Fibroblast of lung (primary cell): ENCODE results near the gene TNP2.

Source experiments
- CTCF ChIP-seq, 2 donors: IDR thresholded peaks in 1 of 2; conservative IDR thresholded peaks in 1 of 2; 1 replicate in 1 of 2; 2 replicates in 1 of 2; pipeline ENCODE4 v1.5.1; 2011 to 2012; ENCODE audit warnings: low read length in 2 of 2, control low read depth in 1 of 2, inconsistent platforms in 1 of 2, low read depth in 1 of 2, mild to moderate bottlenecking in 1 of 2
- EZH2 ChIP-seq: IDR thresholded peaks from 2 replicates; pipeline ENCODE4 v1.5.1; 2012; ENCODE audit warnings: low read length, control low read depth, mild to moderate bottlenecking; ENCODE audit errors: missing control alignments

DNA sequence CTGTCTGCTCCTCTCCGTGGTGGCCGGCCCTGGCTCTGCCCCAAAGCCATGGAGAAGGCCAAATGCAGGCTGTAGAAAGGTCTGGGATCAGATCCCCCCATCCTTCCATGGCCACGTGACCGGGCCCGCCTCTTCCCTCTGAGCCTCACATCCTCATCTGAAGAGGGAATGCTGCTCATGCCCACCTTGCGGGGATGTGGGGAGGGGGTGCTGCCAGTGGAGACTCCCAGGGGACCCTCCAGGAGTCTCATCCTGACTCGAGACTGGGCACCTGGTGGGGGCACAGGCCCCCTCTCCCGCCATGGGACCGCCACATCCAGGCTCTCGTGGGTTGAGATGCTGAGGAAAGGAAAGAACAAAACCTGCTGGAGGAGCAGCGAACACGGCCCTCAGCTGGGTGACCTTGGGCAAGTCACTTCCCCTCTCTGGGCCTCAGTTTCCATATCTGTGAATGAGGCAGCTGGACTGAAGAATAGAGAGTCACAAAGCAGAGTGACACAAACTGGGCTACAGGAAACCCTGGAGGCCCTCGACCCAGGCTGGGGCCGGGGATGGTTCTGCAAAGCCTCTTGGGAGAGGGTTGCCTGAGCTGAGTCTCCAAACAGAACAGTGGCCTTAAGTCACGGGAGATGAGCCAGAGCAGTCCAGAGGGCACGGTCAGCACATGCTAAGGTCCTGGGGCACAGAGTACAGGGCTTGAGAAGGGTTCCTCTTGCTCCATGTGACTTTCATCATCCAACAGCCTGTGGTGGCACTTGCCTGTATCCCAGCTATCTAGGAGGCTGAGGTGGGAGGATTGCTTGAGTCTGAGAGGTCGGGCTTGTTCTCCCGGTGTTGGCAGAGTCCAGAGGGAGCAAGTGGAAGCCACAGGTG lies 43.2 kb downstream of the TNP2 start:
- TF ChIP-seq CTCF (conservative IDR thresholded peaks at IDR 0.05 in 1 of 2, IDR thresholded peaks at IDR 0.05 in 1 of 2; ENCODE audit: low read depth in 1 of 2, low read length in 2 of 2) (no peak), EZH2 (no peak)
